RCC 7860 (cell line): Measurements from ENCODE around the gene AHCY.
"Not testable (repeated sequence)": the region's sequence is repeated elsewhere in the genome, so short reads cannot be mapped to it uniquely, and the experiment has no call there.

Source experiments
- DNase-seq: peaks from one replicate; pipeline ENCODE4 v3.0.0-alpha.2; 2015; ENCODE audit warnings: low spot score
- FAIRE-seq: peaks from 2 replicates; lab custom pipeline; 2012; peaks lifted over from hg19 to GRCh38; lab: Jason Lieb, UNC

Gene AHCY

GRCh38 chr20:34262488-34263288 is 40.5 kb downstream of the AHCY start:
- no peak for DNase-seq
- FAIRE-seq = no peak

DNA sequence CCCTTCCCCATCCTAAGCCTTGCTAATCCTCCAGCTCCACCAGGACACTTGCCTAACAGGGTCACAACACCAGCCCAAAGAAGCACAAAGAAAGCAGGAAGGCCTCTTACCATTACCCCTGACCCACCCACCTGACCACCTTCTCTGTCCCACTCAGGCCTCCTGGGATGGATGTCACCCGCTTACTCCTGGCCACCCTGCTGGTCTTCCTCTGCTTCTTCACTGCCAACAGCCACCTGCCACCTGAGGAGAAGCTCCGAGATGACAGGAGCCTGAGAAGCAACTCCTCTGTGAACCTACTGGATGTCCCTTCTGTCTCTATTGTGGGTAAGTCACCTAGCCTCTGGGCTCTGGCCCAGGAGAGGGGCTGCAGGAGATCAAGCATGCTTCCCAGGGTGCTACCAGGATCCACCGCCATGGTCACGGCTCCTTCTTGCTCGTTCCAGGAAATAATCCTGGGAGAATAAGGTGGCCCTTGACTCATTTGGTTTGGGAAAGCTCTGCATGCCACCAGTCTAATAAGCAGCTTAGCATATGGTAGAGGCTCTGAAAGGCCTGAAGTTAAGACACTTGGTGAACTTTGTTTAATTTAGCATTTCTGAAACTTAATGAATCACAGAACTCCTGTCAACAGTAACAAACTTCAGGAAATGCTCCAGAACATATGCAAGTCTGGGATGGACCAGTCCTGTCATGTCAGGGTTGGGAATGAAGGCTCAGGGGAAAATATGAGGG is 42.8 kb downstream of the AHCY start:
- no peak for FAIRE-seq

GRCh38 chr20:34256629-34257124 is 46.5 kb downstream of the AHCY start:
- DNase-seq (no peak), FAIRE-seq (no peak)

More for the DNA sequence above, 42.8 kb downstream of the AHCY start:
- DNase-seq = no peak

- FAIRE-seq = no peak
- DNase-seq = no peak
These were observed 48.2 kb downstream of the AHCY start for GRCh38 chr20:34254979-34255378.

GRCh38 chr20:34252431-34253086 is 50.6 kb downstream of the AHCY start:
- FAIRE-seq, DNase-seq: not testable (repeated sequence)

GRCh38 chr20:34251619-34252018 is 51.5 kb downstream of the AHCY start:
- DNase-seq = no peak
- no peak for FAIRE-seq

DNA sequence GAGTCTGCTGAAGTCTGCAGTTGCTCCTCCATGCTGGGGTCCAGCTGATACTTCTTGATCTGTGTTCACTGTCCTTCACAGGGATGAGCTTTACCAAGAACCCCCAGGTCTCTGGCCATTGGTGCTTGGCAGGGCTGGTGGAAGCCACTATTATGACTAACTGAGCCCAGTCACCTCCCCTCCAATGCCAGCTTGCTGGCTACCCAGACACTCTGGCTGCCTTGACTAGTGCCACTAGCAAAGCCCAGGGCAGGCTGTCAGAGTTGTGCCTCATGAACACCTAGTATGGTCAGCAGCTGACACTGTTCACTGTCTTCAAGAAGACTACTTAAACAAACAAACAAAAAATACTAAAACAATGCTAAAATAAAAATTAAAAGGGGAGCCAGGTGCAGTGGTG is 53.1 kb downstream of the AHCY start:
- FAIRE-seq (no peak), DNase-seq (no peak)

GRCh38 chr20:34249291-34249690 is 53.9 kb downstream of the AHCY start:
- no peak for FAIRE-seq
- no peak for DNase-seq

DNA sequence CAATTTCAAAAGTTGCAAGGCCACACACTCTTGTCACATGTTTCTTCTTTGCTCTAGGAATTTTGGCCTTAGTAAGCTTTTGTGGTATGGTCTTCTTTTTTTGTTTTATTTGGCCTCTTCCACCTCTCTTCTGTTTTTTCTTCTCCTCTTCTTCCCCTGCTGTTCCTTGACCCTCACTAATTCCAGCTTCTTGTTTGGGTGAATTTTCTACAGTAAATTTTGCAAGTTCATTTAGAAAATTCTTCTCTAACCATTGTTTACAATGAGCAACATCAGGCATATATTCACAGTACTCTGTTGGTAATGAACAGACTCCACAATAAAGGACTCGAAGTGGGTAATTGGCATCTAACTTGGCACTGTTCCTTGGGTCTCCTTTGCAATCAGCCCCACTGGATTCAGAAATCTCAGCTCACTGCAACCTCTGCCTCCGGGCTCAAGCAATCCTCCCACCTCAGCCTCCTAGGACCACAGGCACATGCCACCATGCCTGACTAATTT is 57.0 kb downstream of the AHCY start:
- FAIRE-seq (no peak), DNase-seq (no peak)

DNA sequence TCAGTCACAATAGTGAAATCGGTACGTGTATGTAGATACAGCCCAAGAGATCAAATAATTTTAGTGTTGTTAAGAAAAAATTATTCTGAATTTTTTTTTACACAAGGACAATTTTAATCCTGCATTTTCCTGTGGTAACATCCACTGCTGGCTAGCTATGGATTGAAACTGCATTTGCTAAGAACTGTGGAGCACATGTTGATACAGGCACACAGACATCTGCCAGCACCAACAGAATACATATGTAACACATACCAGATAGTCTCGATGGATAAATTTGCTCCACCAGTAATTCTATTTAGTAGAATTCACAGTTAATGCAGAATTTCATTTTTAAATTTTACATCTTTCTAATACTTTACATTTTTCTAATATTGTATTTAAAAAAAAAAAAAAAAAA is 59.8 kb downstream of the AHCY start:
- DNase-seq = no peak
- FAIRE-seq = no peak

GRCh38 chr20:34242879-34243278 is 60.3 kb downstream of the AHCY start:
- FAIRE-seq (no peak), DNase-seq (no peak)

- not testable (repeated sequence) for FAIRE-seq, DNase-seq
These were observed 61.1 kb downstream of the AHCY start for GRCh38 chr20:34242015-34242414.

DNA sequence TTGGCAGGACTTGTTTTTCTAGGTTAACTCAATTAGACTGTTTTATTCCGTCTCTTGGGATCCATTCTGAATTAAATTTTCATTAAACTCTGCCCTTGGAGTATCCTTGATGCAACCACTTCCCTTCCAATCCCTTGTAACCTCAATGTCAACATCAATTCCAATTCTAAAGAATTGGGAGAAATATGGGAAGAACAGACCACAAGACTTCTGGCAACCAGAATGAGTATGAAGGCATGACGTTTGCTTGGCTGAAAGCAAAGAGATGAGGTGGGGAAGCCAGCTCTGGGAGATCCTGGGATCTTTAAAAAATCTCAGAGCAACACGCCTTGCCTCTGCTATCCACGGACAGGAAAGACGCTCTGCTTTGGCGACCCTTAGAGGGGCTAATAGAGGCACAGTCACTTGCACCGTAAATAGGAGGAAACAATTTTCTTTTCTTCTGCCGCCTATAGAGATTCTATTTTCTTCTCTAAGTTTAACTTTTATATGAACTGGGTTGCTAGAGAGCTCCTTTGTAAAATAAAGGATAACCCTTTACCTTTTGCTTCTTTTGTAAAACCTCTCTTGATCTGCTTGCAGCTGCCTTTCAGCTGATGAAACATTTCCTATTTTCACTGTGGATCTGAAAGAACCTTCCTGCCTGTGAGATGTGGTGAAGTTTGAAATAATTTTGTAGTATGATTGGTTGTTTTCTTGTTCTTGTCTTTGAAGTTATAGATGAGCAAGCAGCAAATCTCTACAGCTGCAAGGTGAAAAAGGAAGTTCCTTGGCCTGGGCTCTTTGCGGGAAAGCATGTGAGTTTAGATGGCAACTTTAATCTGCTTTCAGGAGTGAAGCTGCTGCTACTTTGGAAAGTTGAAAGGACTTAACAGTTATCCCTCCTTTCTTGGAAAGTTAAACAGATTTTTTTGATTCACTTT is 62.2 kb downstream of the AHCY start, which contains the start of gene ASIP:
TSS of gene ASIP (plus strand) at position 731 of the 923 bp plus-strand sequence. CDS start 18,952 bp downstream, outside the sequence.
- DNase-seq (no peak), FAIRE-seq (no peak)

- FAIRE-seq (no peak), DNase-seq (no peak)
These were observed 63.0 kb downstream of the AHCY start for GRCh38 chr20:34240121-34240520.

- DNase-seq (no peak), FAIRE-seq (no peak)
These were observed 65.2 kb downstream of the AHCY start for GRCh38 chr20:34237942-34238341.

DNA sequence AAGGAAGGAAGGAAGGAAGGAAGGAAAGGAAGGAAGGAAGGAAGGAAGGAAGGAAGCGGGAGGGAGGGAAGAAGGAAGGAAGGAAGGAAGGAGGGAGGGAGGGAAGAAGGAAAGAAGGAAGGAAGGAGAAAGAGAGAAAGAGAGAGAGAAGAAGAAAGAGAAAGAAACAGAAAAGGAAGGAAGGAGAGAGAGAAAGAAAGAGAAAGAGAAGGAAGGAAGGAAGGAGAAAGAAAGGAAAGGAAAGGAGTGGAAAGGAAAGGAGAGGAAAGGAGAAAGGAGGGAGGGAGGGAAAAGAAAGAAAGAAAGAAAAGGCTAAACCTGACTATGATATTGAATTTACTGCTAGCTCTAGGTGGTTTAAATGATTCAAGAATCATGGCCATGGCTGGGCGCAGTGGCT is 67.3 kb downstream of the AHCY start:
- no peak for FAIRE-seq

GRCh38 chr20:34233687-34234086 is 69.5 kb downstream of the AHCY start:
- no peak for FAIRE-seq

More for the DNA sequence above, 67.3 kb downstream of the AHCY start:
- no peak for DNase-seq

GRCh38 chr20:34232494-34233087 is 70.6 kb downstream of the AHCY start:
- FAIRE-seq = no peak
- no peak for DNase-seq

More at GRCh38 chr20:34233687-34234086, 69.5 kb downstream of the AHCY start:
- no peak for DNase-seq

- DNase-seq (no peak), FAIRE-seq (no peak)
These were observed 71.5 kb downstream of the AHCY start for GRCh38 chr20:34231634-34232033.
